ENCODE results near the gene AMZ1.

The AMZ1 gene

DNA sequence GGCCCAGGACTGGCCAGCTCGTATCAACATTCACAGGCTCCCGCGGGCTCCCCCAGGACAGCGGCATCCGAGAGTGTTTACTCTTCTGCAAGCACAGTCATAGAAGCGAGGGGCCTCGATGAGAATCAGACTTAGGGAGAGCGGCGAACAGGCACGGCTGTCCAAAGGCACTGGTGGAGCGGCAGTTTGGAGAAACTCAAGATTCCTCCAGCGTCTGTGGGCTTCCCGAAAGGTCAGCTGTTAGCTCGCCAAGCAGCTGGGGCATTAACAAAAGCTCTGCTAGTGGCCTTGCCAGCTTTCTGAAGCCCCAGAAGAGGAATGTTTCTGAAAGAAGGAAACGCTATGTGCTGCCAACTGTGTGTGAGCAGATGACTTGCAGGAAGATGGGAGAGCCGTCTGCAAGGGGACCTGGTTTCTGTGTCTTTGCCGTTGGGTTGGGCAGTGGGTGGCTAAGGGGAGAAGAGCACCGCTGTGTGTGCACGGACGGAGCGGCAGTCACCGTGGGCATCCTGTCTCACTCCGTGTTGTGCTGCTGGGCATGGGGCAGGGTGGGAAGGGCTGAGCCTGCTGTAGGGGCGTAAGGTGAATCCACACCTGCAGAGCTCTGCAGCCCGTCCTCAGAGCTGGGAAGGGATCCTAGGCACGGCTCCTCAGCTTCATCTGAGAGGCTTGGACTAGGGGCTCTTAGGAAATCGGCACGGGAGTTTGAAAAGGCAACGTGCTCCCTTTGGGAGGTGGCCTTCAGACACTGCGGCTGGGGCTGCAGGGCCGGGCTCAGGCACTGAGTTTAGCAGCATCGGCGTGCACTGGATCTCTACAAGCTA, 42.1 kb downstream of the AMZ1 start:
- TF ChIP-seq GATA3 (IDR thresholded peaks at IDR 0.05; ENCODE audit: low read depth, low read length) (no peak), GATA2 (IDR thresholded peaks at IDR 0.05; ENCODE audit: low read depth, low read length) (no peak)

- TF ChIP-seq GATA2 (IDR thresholded peaks at IDR 0.05; ENCODE audit: low read depth, low read length) (no peak), GATA3 (IDR thresholded peaks at IDR 0.05; ENCODE audit: low read depth, low read length) (no peak)
These were observed 43.1 kb downstream of the AMZ1 start for GRCh38 chr7:2730846-2731770.

DNA sequence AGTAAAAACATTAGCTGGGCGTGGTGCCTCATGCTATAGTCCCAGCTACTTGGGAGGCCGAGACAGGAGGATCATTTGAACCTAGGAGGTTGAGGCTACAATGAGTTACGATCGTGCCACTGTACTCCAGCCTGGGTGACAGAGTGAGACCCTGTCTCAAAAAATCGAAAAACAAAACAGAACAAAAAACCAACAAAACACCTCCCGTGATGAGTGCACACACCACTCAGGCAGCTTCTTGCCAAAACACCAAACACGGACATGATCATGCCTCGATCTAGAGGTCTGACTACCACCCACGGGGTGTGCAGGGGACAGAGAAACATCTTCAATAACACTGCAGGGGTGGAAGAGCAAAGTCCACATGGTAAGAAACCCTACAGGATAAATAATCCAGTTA, 44.4 kb downstream of the AMZ1 start:
- no peak for TF ChIP-seq GATA3 (IDR thresholded peaks at IDR 0.05; ENCODE audit: low read depth, low read length)
- TF ChIP-seq GATA2 (IDR thresholded peaks at IDR 0.05; ENCODE audit: low read depth, low read length) = no peak

- no peak for TF ChIP-seq GATA3 (IDR thresholded peaks at IDR 0.05; ENCODE audit: low read depth, low read length)
- no peak for TF ChIP-seq GATA2 (IDR thresholded peaks at IDR 0.05; ENCODE audit: low read depth, low read length)
These were observed 45.1 kb downstream of the AMZ1 start for GRCh38 chr7:2732959-2733584.

- TF ChIP-seq GATA3 (IDR thresholded peaks at IDR 0.05; ENCODE audit: low read depth, low read length) (no peak), GATA2 (IDR thresholded peaks at IDR 0.05; ENCODE audit: low read depth, low read length) (no peak)
These were observed 46.2 kb downstream of the AMZ1 start for GRCh38 chr7:2734084-2734686.

DNA sequence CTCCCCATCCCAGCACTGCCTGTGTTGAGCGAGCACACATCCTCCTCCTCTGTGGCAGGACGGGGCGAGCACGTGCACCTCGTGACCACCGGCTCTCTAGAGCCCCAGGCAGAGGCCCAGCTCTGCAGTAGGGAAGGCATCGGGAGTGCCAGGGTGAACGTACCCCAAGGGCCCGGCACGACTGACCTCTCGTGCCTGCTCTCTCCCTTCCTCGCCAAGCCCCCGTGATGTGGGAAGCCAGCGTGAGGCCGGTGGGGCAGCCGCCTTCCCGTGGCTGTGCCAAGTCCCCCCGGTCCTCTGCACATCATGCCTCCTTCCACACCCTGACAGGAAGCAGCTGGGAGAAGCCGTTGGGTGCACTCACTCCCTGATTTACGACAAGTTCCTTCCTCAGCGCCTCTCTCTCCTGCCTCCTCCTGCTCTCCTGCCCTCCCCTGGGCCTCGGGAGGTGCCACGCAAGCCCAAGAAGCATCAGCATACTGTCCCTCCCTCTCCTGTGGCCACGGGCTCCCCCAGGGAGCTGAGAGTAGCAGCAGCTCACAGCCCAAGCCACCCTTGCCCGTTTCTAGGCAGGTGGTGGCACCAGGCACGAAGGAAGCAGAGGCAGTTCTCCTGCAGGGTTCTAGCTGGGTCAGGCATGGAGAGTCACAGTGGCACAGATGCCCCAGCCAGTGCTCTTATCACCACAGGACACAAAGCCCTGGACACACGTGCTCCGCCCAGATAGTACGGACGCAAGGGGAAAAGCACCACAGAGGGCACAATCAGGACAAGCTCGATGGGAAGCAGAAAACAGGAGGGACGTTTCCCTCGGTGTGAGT, 47.0 kb downstream of the AMZ1 start:
- TF ChIP-seq GATA3 (IDR thresholded peaks at IDR 0.05; ENCODE audit: low read depth, low read length) (no peak), GATA2 (IDR thresholded peaks at IDR 0.05; ENCODE audit: low read depth, low read length) (no peak)

DNA sequence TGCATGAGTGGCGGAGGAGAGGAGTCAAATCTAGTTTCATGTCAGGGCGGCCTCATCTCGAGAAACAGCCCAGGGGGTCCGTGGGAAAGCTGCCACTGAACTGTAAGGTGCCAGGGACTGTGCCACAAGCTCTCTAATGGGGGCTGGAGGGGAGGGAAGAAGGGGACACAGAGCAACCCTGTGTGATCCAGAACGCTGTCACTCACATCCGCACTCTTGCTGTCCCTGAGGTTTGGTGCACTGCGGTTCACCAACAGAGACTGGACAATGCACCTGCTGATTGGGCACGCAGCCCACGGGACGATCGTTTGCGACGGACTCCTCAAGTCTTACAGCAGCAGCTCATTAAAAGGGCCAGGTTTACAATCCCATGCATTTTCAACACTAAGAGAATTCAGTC, 47.7 kb downstream of the AMZ1 start:
- TF ChIP-seq GATA2 (IDR thresholded peaks at IDR 0.05; ENCODE audit: low read depth, low read length) = no peak
- TF ChIP-seq GATA3 (IDR thresholded peaks at IDR 0.05; ENCODE audit: low read depth, low read length) = no peak

DNA sequence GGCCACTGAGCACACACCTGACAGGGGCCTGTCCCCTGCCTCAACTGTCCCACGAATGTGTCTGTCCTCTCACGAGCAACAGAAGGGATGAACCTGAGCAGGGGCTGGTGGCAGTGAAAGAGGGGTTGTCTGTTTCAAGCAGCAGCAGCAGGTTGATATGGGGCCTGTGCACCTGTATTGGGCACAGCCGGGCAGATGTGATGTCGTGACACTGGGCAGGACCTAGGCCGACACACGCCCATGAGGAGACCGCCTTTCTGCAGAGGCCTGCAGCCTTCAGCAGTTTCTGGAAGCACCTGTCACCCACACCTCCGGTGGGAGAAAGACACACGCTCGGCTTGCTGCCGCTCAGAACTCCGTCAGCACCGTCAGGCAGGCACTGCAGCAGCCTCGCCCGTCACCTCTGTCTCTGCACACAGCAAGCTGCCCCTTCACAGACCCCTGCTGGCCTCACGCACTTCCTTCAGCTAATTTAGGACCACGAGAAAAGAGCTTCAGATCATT, 48.5 kb downstream of the AMZ1 start:
- TF ChIP-seq GATA2 (IDR thresholded peaks at IDR 0.05; ENCODE audit: low read depth, low read length) (no peak), GATA3 (IDR thresholded peaks at IDR 0.05; ENCODE audit: low read depth, low read length) (no peak)

GRCh38 chr7:2737771-2738540, 50.0 kb downstream of the AMZ1 start:
- TF ChIP-seq GATA2 (IDR thresholded peaks at IDR 0.05; ENCODE audit: low read depth, low read length) (no peak), GATA3 (IDR thresholded peaks at IDR 0.05; ENCODE audit: low read depth, low read length) (no peak)

- TF ChIP-seq GATA3 (IDR thresholded peaks at IDR 0.05; ENCODE audit: low read depth, low read length) (no peak), GATA2 (IDR thresholded peaks at IDR 0.05; ENCODE audit: low read depth, low read length) (no peak)
These were observed 51.0 kb downstream of the AMZ1 start for GRCh38 chr7:2738766-2739549.

DNA sequence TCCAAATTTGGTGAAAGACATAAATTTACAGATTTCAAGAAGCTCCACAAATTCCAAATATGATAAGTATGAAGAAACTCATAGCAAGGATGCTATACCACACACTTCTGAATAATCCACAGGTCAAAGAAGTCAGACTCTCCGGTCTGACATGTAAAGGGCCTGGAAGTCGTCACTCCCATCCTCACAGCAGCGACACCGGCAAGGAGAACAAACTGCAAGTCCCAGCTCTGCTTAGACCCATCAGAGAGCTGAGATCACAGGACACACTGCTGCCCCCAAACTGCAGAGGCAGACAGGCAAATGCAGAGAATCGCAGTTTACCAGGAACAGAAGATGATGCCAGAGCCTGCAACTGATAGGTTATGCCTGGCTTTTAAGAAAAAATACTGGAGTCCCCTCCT, 62.0 kb downstream of the AMZ1 start:
- TF ChIP-seq GATA2 (IDR thresholded peaks at IDR 0.05; ENCODE audit: low read depth, low read length) (no peak), GATA3 (IDR thresholded peaks at IDR 0.05; ENCODE audit: low read depth, low read length) (no peak)

Data from SH-SY5Y (cell line).